ENCODE results near the gene TPCN2. TPM values are rescaled to one million over a fixed set of nuclear protein-coding genes. Genes with fewer than 3 reads are reported as not detected.

TPCN2 gene
- total RNA-seq, 4 donors from 2014 or later, result 18.7 to 34.5 (median 24.7) TPM

GRCh38 chr11:69003301-69003865 is 45.3 kb upstream of the TPCN2 start:
- H3K27ac ChIP-seq (replicated peaks in 1 of 4), result peak overlapping the region; percentile 95 to 99 (median 97)
- TF ChIP-seq EP300 (IDR thresholded peaks at IDR 0.05) (no peak), POLR2AphosphoS5 (IDR thresholded peaks at IDR 0.05) (no peak), POLR2A (IDR thresholded peaks at IDR 0.05; ENCODE audit: low read depth) (no peak)
- no peaks in the 10 kb centered on the region for H3K27me3 ChIP-seq
- 78% methylated on average over 2 of the region's 9 CpGs for WGBS
- H3K4me3 ChIP-seq, result no peak overlapping the region
- DNase-seq (ENCODE audit: extremely low spot score), result no peak
- peaks cover 54 to 100% (median 100%) of the 10 kb centered on the region in 4 donors for H3K4me1 ChIP-seq
- H3K9me3 ChIP-seq, result no peaks in the 10 kb centered on the region
- intact Hi-C loops (cut with DNase I), result loop anchor here (5.0 kb wide), 1 partner anchor 56 kb away; no protein-coding TSS in a partner anchor
- H3K36me3 ChIP-seq, result peaks cover 9 to 37% (median 28%) of the 10 kb centered on the region in 4 donors

- WGBS, result 73% methylated on average over 16 of the region's 20 CpGs
- TF ChIP-seq POLR2AphosphoS5 (IDR thresholded peaks at IDR 0.05) (no peak), CTCF (IDR thresholded peaks at IDR 0.05) (no peak), EP300 (IDR thresholded peaks at IDR 0.05) (no peak), POLR2A (IDR thresholded peaks at IDR 0.05; ENCODE audit: low read depth) (no peak)
- H3K27ac ChIP-seq (replicated peaks in 1 of 4), result peak overlapping the region; percentile 95 to 99 (median 97)
- H3K4me3 ChIP-seq, result no peak overlapping the region
- DNase-seq (ENCODE audit: extremely low spot score), result no peak
- intact Hi-C loops (cut with DNase I), result loop anchor here (5.0 kb wide), 1 partner anchor 57 kb away; no protein-coding TSS in a partner anchor
- peaks cover 52 to 100% (median 100%) of the 10 kb centered on the region in 4 donors for H3K4me1 ChIP-seq
- H3K36me3 ChIP-seq, result peaks cover 9 to 37% (median 28%) of the 10 kb centered on the region in 4 donors
- no peaks in the 10 kb centered on the region for H3K27me3 ChIP-seq
- H3K9me3 ChIP-seq, result no peaks in the 10 kb centered on the region
These were observed 44.8 kb upstream of the TPCN2 start for GRCh38 chr11:69003866-69004367.

- H3K27ac ChIP-seq (replicated peaks in 1 of 4), result peak overlapping the region; percentile 95 to 99 (median 97)
- TF ChIP-seq POLR2A (IDR thresholded peaks at IDR 0.05; ENCODE audit: low read depth) (no peak), POLR2AphosphoS5 (IDR thresholded peaks at IDR 0.05) (peak in 1 of 2 donors; percentile 29), CTCF (IDR thresholded peaks at IDR 0.05) (no peak), EP300 (IDR thresholded peaks at IDR 0.05) (no peak)
- DNase-seq (ENCODE audit: extremely low spot score), result no peak
- no peak overlapping the region for H3K4me3 ChIP-seq
- no peaks in the 10 kb centered on the region for H3K27me3 ChIP-seq
- H3K4me1 ChIP-seq, result peaks cover 56 to 100% (median 100%) of the 10 kb centered on the region in 4 donors
- intact Hi-C loops (cut with DNase I), result loop anchor here (5.0 kb wide), 2 partner anchors 57 to 167 kb away; no protein-coding TSS in a partner anchor
- peaks cover 9 to 44% (median 29%) of the 10 kb centered on the region in 4 donors for H3K36me3 ChIP-seq
- WGBS, result 75% methylated on average over 9 of the region's 13 CpGs
- no peaks in the 10 kb centered on the region for H3K9me3 ChIP-seq
These were observed 44.1 kb upstream of the TPCN2 start for GRCh38 chr11:69004411-69005182.

GRCh38 chr11:69005183-69005630 is 43.5 kb upstream of the TPCN2 start:
- WGBS, result 73% methylated on average over 10 of the region's 27 CpGs
- no peak for DNase-seq (ENCODE audit: extremely low spot score)
- Histone ChIP-seq H3K9me3 (no peaks in the 10 kb centered on the region), H3K4me3 (no peak overlapping the region), H3K27ac (replicated peaks in 1 of 4) (peak overlapping the region; percentile 95 to 99 (median 97)), H3K27me3 (no peaks in the 10 kb centered on the region), H3K36me3 (peaks cover 9 to 47% (median 29%) of the 10 kb centered on the region in 4 donors), H3K4me1 (peaks cover 57 to 100% (median 100%) of the 10 kb centered on the region in 4 donors)
- intact Hi-C loops (cut with DNase I), result loop anchor here (5.0 kb wide), 1 partner anchor 168 kb away; no protein-coding TSS in a partner anchor
- TF ChIP-seq CTCF (IDR thresholded peaks at IDR 0.05) (no peak), POLR2A (IDR thresholded peaks at IDR 0.05; ENCODE audit: low read depth) (no peak), POLR2AphosphoS5 (IDR thresholded peaks at IDR 0.05) (no peak), EP300 (IDR thresholded peaks at IDR 0.05) (no peak)

All from esophagus muscularis mucosa (tissue), 4 donors.